Right lobe of liver (tissue), 4 donors: ENCODE results near the gene SEC11A.

ENCODE experiments used
- CTCF ChIP-seq, 4 donors: fragments of 200-600 bp in 3 of 4; fragments of 450-650 bp in 1 of 4; IDR thresholded peaks; one replicate each; pipeline versions ENCODE4 v1.5.1 to v1.8.0; 2016 to 2022; ENCODE audit warnings: antibody characterized with exemption in 4 of 4, mild to moderate bottlenecking in 2 of 4
- POLR2A ChIP-seq: fragments of 450-650 bp; IDR thresholded peaks from one replicate; pipeline ENCODE4 v1.6.1; 2017; ENCODE audit warnings: antibody characterized with exemption, mild to moderate bottlenecking
- donor health status: DM: no; HTN: no; CAD: no.
- donor health status: DM: no; HTN: no; CAD: no.
- donor health status: DM: no; HTN: yes; CAD: no.

GRCh38 chr15:84721371-84721770 is 5.4 kb upstream of the SEC11A start:
- TF ChIP-seq CTCF (IDR thresholded peaks at IDR 0.05) (no peak), POLR2A (no peak)
